Measurements from ENCODE around the gene PLCXD3.

PLCXD3 gene

GRCh38 chr5:41275813-41276512 is 234.4 kb downstream of the PLCXD3 start:
- DNase-seq: no peak

DNA sequence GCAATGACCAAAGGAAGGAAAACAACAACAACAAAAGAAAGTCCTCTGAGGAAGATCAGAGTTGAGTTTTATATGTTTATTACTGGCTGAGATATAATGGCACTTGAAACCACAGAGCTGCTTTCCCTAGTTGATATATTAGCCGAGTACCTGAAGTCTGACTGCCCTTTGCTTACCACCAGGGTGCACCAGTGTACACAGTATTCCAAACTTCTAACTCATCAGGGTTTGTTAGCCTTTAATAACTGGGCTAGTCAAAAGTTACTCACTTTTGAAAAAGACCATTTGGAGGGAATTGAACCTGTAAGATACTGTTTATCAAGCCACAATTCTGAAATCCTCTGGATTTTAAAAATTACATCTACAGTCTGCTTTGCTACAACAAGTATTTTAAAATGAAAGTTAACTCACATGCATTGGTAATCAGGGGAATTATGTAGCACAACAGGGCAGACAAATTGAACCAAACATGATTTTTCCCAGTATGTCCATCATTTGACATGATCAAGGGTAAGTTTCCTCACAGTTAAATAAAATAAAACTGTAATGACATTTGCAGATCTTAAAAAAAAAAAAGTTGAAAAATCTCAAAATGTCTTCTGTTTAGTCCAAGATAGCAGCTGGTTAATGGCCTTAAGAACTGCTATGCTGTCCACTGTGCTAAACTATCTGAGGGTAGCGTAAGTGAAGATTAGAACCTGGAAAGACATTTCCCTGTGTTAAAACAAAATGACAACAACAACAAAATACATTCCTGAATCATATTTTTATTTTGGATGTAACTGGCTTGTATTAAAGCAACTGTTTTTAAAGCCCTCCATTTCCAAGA is 239.8 kb downstream of the PLCXD3 start:
- DNase-seq: no peak

DNA sequence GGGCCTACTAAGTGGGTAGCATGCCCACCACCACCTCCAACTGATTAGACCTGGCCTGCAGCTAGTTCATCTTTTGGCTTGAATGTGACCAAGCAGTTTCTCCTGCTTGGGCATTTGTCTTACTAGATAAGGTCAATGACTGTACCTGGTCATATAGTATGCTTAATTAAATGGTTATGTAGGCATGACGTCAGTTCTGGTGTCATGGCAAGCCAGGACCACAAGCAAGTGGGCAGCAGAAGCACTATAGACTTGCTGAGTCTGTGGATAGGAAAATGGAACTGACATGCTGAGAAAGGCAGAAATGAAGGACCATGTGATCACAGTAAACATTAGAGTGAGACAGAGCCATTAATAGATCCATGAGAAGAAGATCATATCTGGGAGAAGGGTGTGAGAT is 241.5 kb downstream of the PLCXD3 start:
- no peak for DNase-seq

- no peak for DNase-seq
Observed at GRCh38 chr5:41266377-41266776, 244.0 kb downstream of the PLCXD3 start.

GRCh38 chr5:41264019-41264418 is 246.4 kb downstream of the PLCXD3 start:
- no peak for DNase-seq

GRCh38 chr5:41263335-41263734 is 247.1 kb downstream of the PLCXD3 start:
- no peak for DNase-seq

All from DMS79 treated with DMSO at 0.1 percent for 48 hours (cell line).